A549 (cell line): ENCODE measurements around the gene OR3A3. TPM values are rescaled to one million over a fixed set of nuclear protein-coding genes. Genes with fewer than 3 reads are reported as not detected.

Experiments
- ATAC-seq, 2 experiments: fragments of 200-7000 bp in 1 of 2; fragments of >200 bp in 1 of 2; cut with Nextera tagmentation in 1 of 2; cut with Tn5 transposase in 1 of 2; 3 replicates each; pipeline versions ENCODE4 v1.8.0 to v1.9.1; 2018 to 2020; ENCODE audit warnings: mild to moderate bottlenecking in 1 of 2, moderate library complexity in 1 of 2
- CTCF ChIA-PET: fragments of 300-600 bp; sonication (Branson Sonifier 250); formaldehyde crosslinking; extraction: SDS; loops from one replicate; lab custom pipeline; 2021; ENCODE audit warnings: antibody characterized with exemption, inconsistent platforms; lab: Yijun Ruan, JAX
- POLR2A ChIA-PET: fragments of 350-600 bp; formaldehyde crosslinking; extraction: SDS; loops from one replicate; lab custom pipeline; 2021; ENCODE audit warnings: antibody characterized with exemption, inconsistent platforms; lab: Yijun Ruan, JAX
- DNase-seq, 2 experiments: peaks; one replicate each; pipeline versions ENCODE4 v3.0.0 to v3.0.0-alpha.2; 2011 to 2016; ENCODE audit warnings: low read depth in 1 of 2, low spot score in 1 of 2
- FAIRE-seq: peaks from 2 replicates; lab custom pipeline; 2011; peaks lifted over from hg19 to GRCh38; lab: Jason Lieb, UNC
- H3K27ac ChIP-seq, 2 experiments: fragments of >200 bp; sonication (Bioruptor Twin); formaldehyde crosslinking; 3 replicates each; pipeline ENCODE4 v1.5.1; 2016 to 2017
- H3K4me1 ChIP-seq: fragments of >200 bp; sonication (Bioruptor Twin); formaldehyde crosslinking; 3 replicates; pipeline ENCODE4 v1.6.1; 2016
- H3K4me2 ChIP-seq: fragments of >200 bp; sonication (Bioruptor Twin); formaldehyde crosslinking; 3 replicates; pipeline ENCODE4 v1.6.1; 2016
- H3K4me3 ChIP-seq: fragments of >200 bp; sonication (Bioruptor Twin); formaldehyde crosslinking; 3 replicates; pipeline ENCODE4 v1.5.1; 2016
- H3K9me3 ChIP-seq: fragments of >200 bp; sonication (Bioruptor Twin); formaldehyde crosslinking; 3 replicates; pipeline ENCODE4 v1.6.1; 2016
- CHD4 ChIP-seq: fragments of 200-600 bp; sonication (generic); IDR thresholded peaks from 2 replicates; pipeline ENCODE4 v1.6.1; 2016; ENCODE audit warnings: antibody characterized with exemption, mild to moderate bottlenecking, borderline replicate concordance
- EHMT2 ChIP-seq: fragments of 200-600 bp; sonication (generic); IDR thresholded peaks from 2 replicates; pipeline ENCODE4 v1.6.1; 2016; ENCODE audit warnings: antibody characterized with exemption, low read depth, mild to moderate bottlenecking, moderate library complexity
- FOSB ChIP-seq: fragments of 250-450 bp; sonication (Bioruptor Pico); IDR thresholded peaks from 2 replicates; pipeline ENCODE4 v1.5.0; 2020; ENCODE audit warnings: mild to moderate bottlenecking, moderate library complexity
- HOXB13 ChIP-seq: fragments of 250-450 bp; sonication (Bioruptor Pico); IDR thresholded peaks from 2 replicates; pipeline ENCODE4 v1.5.0; 2020; ENCODE audit warnings: low read depth, mild to moderate bottlenecking, moderate library complexity
- JUNB ChIP-seq: fragments of >200 bp; sonication (Bioruptor Twin); formaldehyde crosslinking; IDR thresholded peaks from 2 replicates; pipeline ENCODE4 v1.6.1; 2016
- MYC ChIP-seq: IDR thresholded peaks from 2 replicates; pipeline ENCODE4 v1.6.1; 2012; ENCODE audit warnings: mild to moderate bottlenecking, inconsistent platforms, low read length, improper control_type of control experiment, borderline replicate concordance
- NPAS2 ChIP-seq: fragments of 250-450 bp; sonication (Bioruptor Pico); IDR thresholded peaks from 2 replicates; pipeline ENCODE4 v1.8.0; 2022; ENCODE audit warnings: mild to moderate bottlenecking, moderate library complexity, borderline replicate concordance
- NR3C1 ChIP-seq: fragments of >200 bp; sonication (Bioruptor Twin); formaldehyde crosslinking; IDR thresholded peaks from 3 replicates; pipeline ENCODE4 v1.6.1; 2017
- PHF8 ChIP-seq: fragments of 200-600 bp; sonication (generic); IDR thresholded peaks from 2 replicates; pipeline ENCODE4 v1.6.1; 2016; ENCODE audit warnings: low read depth, mild to moderate bottlenecking, antibody characterized with exemption, moderate library complexity, borderline replicate concordance
- RCOR1 ChIP-seq: fragments of 150-350 bp; IDR thresholded peaks from 2 replicates; pipeline ENCODE4 v1.6.1; 2014; ENCODE audit warnings: antibody characterized with exemption, low read length, low read depth
- SREBF2 ChIP-seq: fragments of 450-650 bp; IDR thresholded peaks from 2 replicates; pipeline ENCODE4 v1.6.1; 2014; ENCODE audit warnings: mild to moderate bottlenecking, moderate library complexity
- ZC3H11A ChIP-seq: fragments of 450-650 bp; IDR thresholded peaks from 2 replicates; pipeline ENCODE4 v1.6.1; 2014; ENCODE audit warnings: antibody characterized with exemption, mild to moderate bottlenecking
- ZFP36 ChIP-seq: fragments of 450-650 bp; IDR thresholded peaks from 2 replicates; pipeline ENCODE4 v1.6.1; 2014; ENCODE audit warnings: borderline replicate concordance; ENCODE audit not compliant: partially characterized antibody
- ZSCAN20 ChIP-seq: fragments of 250-450 bp; sonication (Bioruptor Pico); IDR thresholded peaks from 2 replicates; pipeline ENCODE4 v1.8.0; 2022; ENCODE audit warnings: mild to moderate bottlenecking, moderate library complexity
- WGBS: methylation state at CpG from one replicate; pipeline ENCODE4 v1.1.6; 2017; ENCODE audit errors: missing lambda C conversion rate; 5-methylcytosine and 5-hydroxymethylcytosine counted together
- polyA plus RNA-seq, 4 experiments: library from polyadenylated mRNA; depleted of rRNA in 3 of 4; stranded (reverse); fragments of >200 nt; fragmentation: RNase III in 1 of 4; extraction: RNeasy Plus Mini Kit Qiagen cat#74134 plus additional on column Dnase treatment in 1 of 4; gene quantifications; 2 replicates in 3 of 4; 3 replicates in 1 of 4; pipeline ENCODE4 v1.2.3, GENCODE V29; 2011 to 2017
- TF ChIP-seq, protein P1 (sequence below): fragments of >200 bp; sonication (Bioruptor Twin); formaldehyde crosslinking; IDR thresholded peaks from 2 replicates; pipeline ENCODE4 v1.6.1; 2016
- TF ChIP-seq, protein P2 (sequence below): fragments of 250-450 bp; sonication (Bioruptor Pico); IDR thresholded peaks from 2 replicates; pipeline ENCODE4 v1.5.0; 2020; ENCODE audit warnings: low read depth, mild to moderate bottlenecking, moderate library complexity
- TF ChIP-seq, protein P3 (sequence below): IDR thresholded peaks from 2 replicates; pipeline ENCODE4 v1.6.1; 2012
- TF ChIP-seq, protein P4 (sequence below): fragments of 250-450 bp; sonication (Bioruptor Pico); IDR thresholded peaks from 2 replicates; pipeline ENCODE4 v1.5.0; 2021; ENCODE audit warnings: mild to moderate bottlenecking, moderate library complexity, borderline replicate concordance
- TF ChIP-seq, protein P5 (sequence below): fragments of 150-350 bp; IDR thresholded peaks from 2 replicates; pipeline ENCODE4 v1.6.1; 2014; ENCODE audit warnings: low read depth, mild to moderate bottlenecking, low read length

OR3A3 gene
- polyA plus RNA-seq, 2 of the 4 experiments (the other 2 are of a cell fraction): not detected

DNA sequence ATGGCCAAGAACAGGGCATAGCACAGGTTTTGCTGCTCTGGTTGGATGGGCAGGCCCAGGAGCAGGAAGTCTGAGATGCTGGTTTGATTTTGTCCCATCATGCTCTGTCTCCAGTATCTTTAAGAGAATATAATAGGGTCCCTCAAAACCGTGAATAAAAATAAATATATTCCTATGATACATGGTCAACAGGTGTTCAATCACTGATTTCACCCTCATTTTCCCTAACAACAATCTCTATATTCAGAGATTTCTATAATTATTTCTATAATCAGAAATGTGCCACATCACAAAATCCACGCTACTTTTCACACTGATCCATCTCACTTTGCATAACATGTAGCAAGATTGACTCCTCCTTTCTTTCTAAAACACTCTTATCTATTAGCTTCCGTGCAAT is 22.6 kb downstream of the OR3A3 start, which contains the start of gene OR1E2:
OR1E2 (minus strand) TSS at position 101 of the 400 bp plus-strand sequence; CDS start at position 101, 0 bp downstream.
- DNase-seq: no peak
- Histone ChIP-seq H3K4me2 (no peak within 1 kb of the TSS), H3K4me1 (no peaks in the 10 kb centered on the region), H3K9me3 (no peaks in the 10 kb centered on the region; the same call in 2 of the 3 replicates), H3K27ac (no peak within 1 kb of the TSS), H3K4me3 (no peak within 1 kb of the TSS)
- POLR2A ChIA-PET: no interaction called here
- WGBS: 8% methylated on average over 3 of the region's 3 CpGs
- no peak for FAIRE-seq
- TF ChIP-seq, protein P1, sequence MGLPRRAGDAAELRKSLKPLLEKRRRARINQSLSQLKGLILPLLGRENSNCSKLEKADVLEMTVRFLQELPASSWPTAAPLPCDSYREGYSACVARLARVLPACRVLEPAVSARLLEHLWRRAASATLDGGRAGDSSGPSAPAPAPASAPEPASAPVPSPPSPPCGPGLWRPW: no peak
- TF ChIP-seq, protein P2, sequence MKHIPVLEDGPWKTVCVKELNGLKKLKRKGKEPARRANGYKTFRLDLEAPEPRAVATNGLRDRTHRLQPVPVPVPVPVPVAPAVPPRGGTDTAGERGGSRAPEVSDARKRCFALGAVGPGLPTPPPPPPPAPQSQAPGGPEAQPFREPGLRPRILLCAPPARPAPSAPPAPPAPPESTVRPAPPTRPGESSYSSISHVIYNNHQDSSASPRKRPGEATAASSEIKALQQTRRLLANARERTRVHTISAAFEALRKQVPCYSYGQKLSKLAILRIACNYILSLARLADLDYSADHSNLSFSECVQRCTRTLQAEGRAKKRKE (CRISPR knock-in tag): no peak
- no peak for TF ChIP-seq SREBF2
- CTCF ChIA-PET: no interaction called here
- ATAC-seq: no peak

DNA sequence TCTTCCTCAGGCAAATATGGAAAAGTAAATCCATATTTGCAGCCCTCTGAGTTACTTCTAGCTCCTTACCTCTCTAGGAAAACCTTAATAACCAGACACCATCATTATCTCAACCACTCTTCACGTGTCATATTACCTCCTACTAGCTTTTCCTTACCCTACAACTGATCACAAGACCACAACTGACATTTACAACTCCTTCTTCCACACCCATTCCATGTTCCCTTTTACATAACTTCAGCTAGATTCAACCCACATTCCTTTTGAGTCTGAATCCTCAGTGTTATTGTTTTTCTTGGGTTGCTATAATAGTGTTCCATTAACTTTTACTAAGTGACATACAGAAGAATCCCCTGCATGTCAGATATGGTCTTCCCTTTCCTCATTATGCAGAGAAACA is 27.2 kb downstream of the OR3A3 start:
- no peak overlapping the region for H3K4me3 ChIP-seq
- H3K27ac ChIP-seq: no peak overlapping the region
- ChIA-PET POLR2A (no interaction called here), CTCF (no interaction called here)
- no peak for FAIRE-seq
- TF ChIP-seq CHD4: no peak
- no peak for TF ChIP-seq HOXB13 (CRISPR knock-in tag)
- no peak for TF ChIP-seq FOSB (CRISPR knock-in tag)
- no peak for TF ChIP-seq EHMT2
- TF ChIP-seq ZFP36: no peak
- TF ChIP-seq ZSCAN20 (CRISPR knock-in tag): no peak
- TF ChIP-seq JUNB: no peak
- TF ChIP-seq, protein P3, sequence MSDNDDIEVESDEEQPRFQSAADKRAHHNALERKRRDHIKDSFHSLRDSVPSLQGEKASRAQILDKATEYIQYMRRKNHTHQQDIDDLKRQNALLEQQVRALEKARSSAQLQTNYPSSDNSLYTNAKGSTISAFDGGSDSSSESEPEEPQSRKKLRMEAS: no peak
- TF ChIP-seq MYC: no peak
- no peak for TF ChIP-seq NPAS2 (CRISPR knock-in tag)
- no peak for TF ChIP-seq RCOR1
- no peak for TF ChIP-seq ZC3H11A
- TF ChIP-seq, protein P2 (CRISPR knock-in tag): no peak
- no peak for TF ChIP-seq PHF8
- TF ChIP-seq, protein P4, sequence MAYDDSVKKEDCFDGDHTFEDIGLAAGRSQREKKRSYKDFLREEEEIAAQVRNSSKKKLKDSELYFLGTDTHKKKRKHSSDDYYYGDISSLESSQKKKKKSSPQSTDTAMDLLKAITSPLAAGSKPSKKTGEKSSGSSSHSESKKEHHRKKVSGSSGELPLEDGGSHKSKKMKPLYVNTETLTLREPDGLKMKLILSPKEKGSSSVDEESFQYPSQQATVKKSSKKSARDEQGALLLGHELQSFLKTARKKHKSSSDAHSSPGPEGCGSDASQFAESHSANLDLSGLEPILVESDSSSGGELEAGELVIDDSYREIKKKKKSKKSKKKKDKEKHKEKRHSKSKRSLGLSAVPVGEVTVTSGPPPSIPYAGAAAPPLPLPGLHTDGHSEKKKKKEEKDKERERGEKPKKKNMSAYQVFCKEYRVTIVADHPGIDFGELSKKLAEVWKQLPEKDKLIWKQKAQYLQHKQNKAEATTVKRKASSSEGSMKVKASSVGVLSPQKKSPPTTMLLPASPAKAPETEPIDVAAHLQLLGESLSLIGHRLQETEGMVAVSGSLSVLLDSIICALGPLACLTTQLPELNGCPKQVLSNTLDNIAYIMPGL (CRISPR knock-in tag): no peak
- no peak for TF ChIP-seq NR3C1
- TF ChIP-seq, protein P5, sequence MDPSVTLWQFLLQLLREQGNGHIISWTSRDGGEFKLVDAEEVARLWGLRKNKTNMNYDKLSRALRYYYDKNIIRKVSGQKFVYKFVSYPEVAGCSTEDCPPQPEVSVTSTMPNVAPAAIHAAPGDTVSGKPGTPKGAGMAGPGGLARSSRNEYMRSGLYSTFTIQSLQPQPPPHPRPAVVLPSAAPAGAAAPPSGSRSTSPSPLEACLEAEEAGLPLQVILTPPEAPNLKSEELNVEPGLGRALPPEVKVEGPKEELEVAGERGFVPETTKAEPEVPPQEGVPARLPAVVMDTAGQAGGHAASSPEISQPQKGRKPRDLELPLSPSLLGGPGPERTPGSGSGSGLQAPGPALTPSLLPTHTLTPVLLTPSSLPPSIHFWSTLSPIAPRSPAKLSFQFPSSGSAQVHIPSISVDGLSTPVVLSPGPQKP: no peak
- TF ChIP-seq, protein P1: no peak
- H3K9me3 ChIP-seq: no peaks in the 10 kb centered on the region
- no peak for DNase-seq
- H3K4me2 ChIP-seq: no peak overlapping the region
- H3K4me1 ChIP-seq: no peaks in the 10 kb centered on the region
- 0% methylated on average over 1 of the region's 1 CpG for WGBS
- ATAC-seq: no peak
